Upper lobe of right lung (tissue), 1 donor: ENCODE data around the gene CLCA4. TPM values are rescaled to one million over a fixed set of nuclear protein-coding genes. Genes with fewer than 3 reads are reported as not detected.

Source experiments
- ATAC-seq: fragments of 200-7000 bp; cut with Tn5 transposase; one replicate; pipeline ENCODE4 v1.9.1; 2020; ENCODE audit warnings: mild to moderate bottlenecking, moderate library complexity
- DNase-seq: peaks from one replicate; pipeline ENCODE4 v3.0.0-alpha.2; 2020
- H3K27ac ChIP-seq: fragments of 200-600 bp; one replicate; pipeline ENCODE4 v1.8.0; 2022
- H3K27me3 ChIP-seq: fragments of 200-600 bp; one replicate; pipeline ENCODE4 v1.8.0; 2022; ENCODE audit warnings: mild to moderate bottlenecking
- H3K36me3 ChIP-seq: fragments of 200-600 bp; one replicate; pipeline ENCODE4 v1.8.0; 2022
- H3K4me1 ChIP-seq: fragments of 200-600 bp; one replicate; pipeline ENCODE4 v1.8.0; 2022
- H3K4me3 ChIP-seq: fragments of 200-600 bp; one replicate; pipeline ENCODE4 v1.8.0; 2022; ENCODE audit warnings: mild to moderate bottlenecking
- H3K9me3 ChIP-seq: fragments of 200-600 bp; one replicate; pipeline ENCODE4 v1.8.0; 2022
- intact Hi-C: fragments of 100-400 bp; cut with DNase I; formaldehyde crosslinking; loops from one replicate; pipeline ENCODE4 v1.11.0; 2022
- total RNA-seq: library from RNA; stranded (reverse); fragmentation: NEBNext Ultra II Directional; extraction: Animal tissue kit (Norgen Biotek cat#: 25700); gene quantifications from one replicate; pipeline ENCODE4 v1.2.1, GENCODE V29; 2021
- TF ChIP-seq, protein P1 (sequence below): fragments of 200-600 bp; IDR thresholded peaks from one replicate; pipeline ENCODE4 v1.8.0; 2022; ENCODE audit warnings: antibody characterized with exemption
- donor health status: DM: no; HTN: yes; CAD: no; lungs with severe emphysema.

The CLCA4 gene
- total RNA-seq, 1 donor from 2014 or later = not detected

DNA sequence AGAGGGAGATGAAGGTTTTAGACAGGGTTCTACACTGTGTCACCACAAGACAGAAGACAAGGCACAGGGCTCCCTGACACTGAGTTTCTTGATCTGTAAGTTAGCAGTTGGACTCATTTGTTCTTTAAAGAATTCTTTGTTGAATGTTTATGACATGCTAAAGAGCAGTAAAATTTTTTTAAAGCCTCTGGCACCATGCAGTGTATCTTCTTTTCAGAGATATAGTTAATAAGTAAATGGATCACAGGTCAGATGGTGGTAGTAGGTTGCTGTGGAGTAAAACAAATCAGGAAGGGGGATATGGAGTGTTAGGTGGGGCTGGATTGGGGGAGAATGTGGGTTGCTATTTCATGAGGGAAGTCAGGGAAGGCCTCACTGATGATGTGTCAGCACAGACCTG is 2.0 kb downstream of the CLCA4 start:
- ATAC-seq (no peak), DNase-seq (no peak)
- Histone ChIP-seq H3K4me1 (no peaks in the 10 kb centered on the region), H3K4me3 (no peak overlapping the region), H3K9me3 (no peaks in the 10 kb centered on the region), H3K27ac (no peak overlapping the region), H3K27me3 (no peaks in the 10 kb centered on the region), H3K36me3 (no peaks in the 10 kb centered on the region)
- intact Hi-C loops = no loop called here
- TF ChIP-seq, protein P1, sequence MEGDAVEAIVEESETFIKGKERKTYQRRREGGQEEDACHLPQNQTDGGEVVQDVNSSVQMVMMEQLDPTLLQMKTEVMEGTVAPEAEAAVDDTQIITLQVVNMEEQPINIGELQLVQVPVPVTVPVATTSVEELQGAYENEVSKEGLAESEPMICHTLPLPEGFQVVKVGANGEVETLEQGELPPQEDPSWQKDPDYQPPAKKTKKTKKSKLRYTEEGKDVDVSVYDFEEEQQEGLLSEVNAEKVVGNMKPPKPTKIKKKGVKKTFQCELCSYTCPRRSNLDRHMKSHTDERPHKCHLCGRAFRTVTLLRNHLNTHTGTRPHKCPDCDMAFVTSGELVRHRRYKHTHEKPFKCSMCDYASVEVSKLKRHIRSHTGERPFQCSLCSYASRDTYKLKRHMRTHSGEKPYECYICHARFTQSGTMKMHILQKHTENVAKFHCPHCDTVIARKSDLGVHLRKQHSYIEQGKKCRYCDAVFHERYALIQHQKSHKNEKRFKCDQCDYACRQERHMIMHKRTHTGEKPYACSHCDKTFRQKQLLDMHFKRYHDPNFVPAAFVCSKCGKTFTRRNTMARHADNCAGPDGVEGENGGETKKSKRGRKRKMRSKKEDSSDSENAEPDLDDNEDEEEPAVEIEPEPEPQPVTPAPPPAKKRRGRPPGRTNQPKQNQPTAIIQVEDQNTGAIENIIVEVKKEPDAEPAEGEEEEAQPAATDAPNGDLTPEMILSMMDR = no peak

DNA sequence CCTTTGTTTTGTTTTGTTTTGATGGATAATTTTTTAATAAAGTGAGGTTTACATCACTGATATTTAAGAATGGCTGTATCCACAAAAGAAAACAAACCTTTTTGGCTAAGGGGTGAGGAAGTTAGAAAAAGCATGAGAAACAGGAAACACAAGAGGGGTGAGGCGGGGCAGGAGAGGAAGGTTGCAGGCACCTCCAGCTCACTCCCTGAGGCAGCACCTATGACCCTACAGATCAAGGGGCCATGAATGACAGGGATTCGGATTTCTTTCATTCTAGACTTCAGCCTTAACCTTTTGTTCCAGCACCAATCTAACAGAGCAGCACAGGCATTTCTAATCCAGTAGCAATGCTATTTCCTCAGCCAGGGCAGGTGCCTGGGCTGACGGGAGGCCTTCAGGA is 4.4 kb downstream of the CLCA4 start:
- Histone ChIP-seq H3K27me3 (no peaks in the 10 kb centered on the region), H3K27ac (no peak overlapping the region), H3K9me3 (no peaks in the 10 kb centered on the region), H3K36me3 (no peaks in the 10 kb centered on the region), H3K4me1 (no peaks in the 10 kb centered on the region), H3K4me3 (no peak overlapping the region)
- TF ChIP-seq, protein P1 = no peak
- DNase-seq (no peak), ATAC-seq (no peak)
- intact Hi-C loops = no loop called here

DNA sequence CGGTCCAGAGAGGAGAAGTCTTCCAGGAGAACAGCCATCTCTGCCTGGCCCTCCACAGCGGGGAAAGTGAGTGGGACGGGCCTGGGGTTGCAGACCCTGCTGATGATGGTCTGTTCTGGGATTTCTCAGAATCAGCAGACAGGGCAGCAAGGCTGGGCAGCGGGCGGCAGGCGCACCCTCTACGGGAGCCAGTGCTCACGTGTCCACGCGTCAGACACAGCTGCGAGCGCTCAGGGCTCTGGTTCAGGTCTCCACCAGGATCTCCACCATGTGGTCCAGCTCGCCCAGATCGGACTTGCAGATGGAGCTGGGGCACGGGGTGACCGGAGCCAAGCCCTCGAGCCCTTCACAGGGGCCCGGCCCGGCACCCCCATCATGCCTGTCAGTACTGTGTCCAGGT is 5.5 kb downstream of the CLCA4 start:
- H3K9me3 ChIP-seq = no peaks in the 10 kb centered on the region
- DNase-seq (no peak), ATAC-seq (peak; percentile 26)
- H3K4me3 ChIP-seq = no peak overlapping the region
- H3K27me3 ChIP-seq = no peaks in the 10 kb centered on the region
- no peak overlapping the region for H3K27ac ChIP-seq
- TF ChIP-seq, protein P1 = no peak
- intact Hi-C loops = no loop called here
- H3K4me1 ChIP-seq = no peaks in the 10 kb centered on the region
- H3K36me3 ChIP-seq = no peaks in the 10 kb centered on the region

DNA sequence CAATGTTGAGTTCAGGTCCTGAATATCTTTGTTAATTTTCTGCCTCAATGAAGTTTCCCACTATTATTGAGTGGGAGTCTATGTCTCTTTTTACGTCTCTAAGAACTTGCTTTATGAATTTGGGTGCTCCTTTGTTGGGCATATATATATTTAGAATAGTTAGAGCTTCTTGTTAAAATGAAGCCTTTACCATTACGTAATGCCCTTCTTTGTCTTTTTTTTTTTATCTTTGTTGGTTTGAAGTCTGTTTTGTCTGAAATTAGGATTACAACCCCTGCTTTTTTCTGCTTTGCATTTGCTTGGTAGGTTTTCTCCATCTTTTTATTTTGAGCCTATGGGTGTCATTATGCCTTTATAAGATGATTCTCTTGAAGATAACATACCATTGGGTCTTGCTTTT is 10.9 kb downstream of the CLCA4 start:
- DNase-seq = no peak
- Histone ChIP-seq H3K9me3 (no peaks in the 10 kb centered on the region), H3K36me3 (no peaks in the 10 kb centered on the region), H3K4me1 (no peaks in the 10 kb centered on the region), H3K27ac (no peak overlapping the region), H3K4me3 (no peak overlapping the region), H3K27me3 (no peaks in the 10 kb centered on the region)
- intact Hi-C loops = no loop called here
- ATAC-seq = no peak
- TF ChIP-seq, protein P1 = no peak

DNA sequence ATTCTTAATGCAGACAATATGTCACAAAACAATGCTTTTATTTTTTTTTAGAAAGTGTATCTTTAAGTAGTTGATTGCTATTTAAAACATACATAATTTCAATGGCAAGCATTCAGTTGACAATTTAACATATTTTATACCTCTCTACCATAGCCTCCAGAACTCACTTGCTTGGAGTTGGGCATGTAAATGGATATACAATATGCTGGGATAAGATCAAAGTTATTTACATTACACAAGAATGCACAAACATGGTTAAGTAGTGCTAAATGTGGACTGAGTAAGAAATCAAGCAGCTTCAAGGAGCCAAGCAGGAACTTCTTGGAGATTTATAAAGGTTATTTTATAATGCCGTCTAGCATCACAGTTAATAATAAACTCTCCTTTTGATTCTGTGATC is 17.0 kb downstream of the CLCA4 start:
- H3K36me3 ChIP-seq = no peaks in the 10 kb centered on the region
- H3K27ac ChIP-seq = no peak overlapping the region
- no peaks in the 10 kb centered on the region for H3K27me3 ChIP-seq
- no peaks in the 10 kb centered on the region for H3K9me3 ChIP-seq
- H3K4me1 ChIP-seq = no peaks in the 10 kb centered on the region
- TF ChIP-seq, protein P1 = no peak
- H3K4me3 ChIP-seq = no peak overlapping the region
- ATAC-seq = no peak
- DNase-seq = no peak
- intact Hi-C loops = no loop called here

DNA sequence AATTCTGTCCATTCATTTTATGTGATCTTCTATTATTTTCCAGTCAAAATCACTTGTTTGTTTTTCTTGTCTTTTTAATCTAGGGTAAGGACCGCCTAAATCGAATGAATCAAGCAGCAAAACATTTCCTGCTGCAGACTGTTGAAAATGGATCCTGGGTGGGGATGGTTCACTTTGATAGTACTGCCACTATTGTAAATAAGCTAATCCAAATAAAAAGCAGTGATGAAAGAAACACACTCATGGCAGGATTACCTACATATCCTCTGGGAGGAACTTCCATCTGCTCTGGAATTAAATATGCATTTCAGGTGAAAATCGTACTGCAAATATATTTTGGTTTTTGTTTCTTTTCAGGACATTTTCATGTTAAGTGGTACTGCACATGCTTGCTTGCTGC is 20.5 kb downstream of the CLCA4 start:
- H3K36me3 ChIP-seq = no peaks in the 10 kb centered on the region
- H3K27me3 ChIP-seq = no peaks in the 10 kb centered on the region
- H3K27ac ChIP-seq = no peak overlapping the region
- TF ChIP-seq, protein P1 = no peak
- no peak for ATAC-seq
- no peaks in the 10 kb centered on the region for H3K4me1 ChIP-seq
- no peak for DNase-seq
- H3K9me3 ChIP-seq = no peaks in the 10 kb centered on the region
- intact Hi-C loops = no loop called here
- no peak overlapping the region for H3K4me3 ChIP-seq
